ENCODE data around the gene ME1.
"Not testable (repeated sequence)": the region's sequence is repeated elsewhere in the genome, so short reads cannot be mapped to it uniquely, and the experiment has no call there.

The ME1 gene

GRCh38 chr6:83252719-83253118 is 178.1 kb downstream of the ME1 start:
- no peak for DNase-seq

- DNase-seq = no peak
Observed at GRCh38 chr6:83250235-83250634, 180.6 kb downstream of the ME1 start.

- DNase-seq = no peak
Observed at GRCh38 chr6:83247471-83247870, 183.4 kb downstream of the ME1 start.

GRCh38 chr6:83231146-83231545 is 199.7 kb downstream of the ME1 start:
- DNase-seq = no peak

GRCh38 chr6:83226517-83226916 is 204.3 kb downstream of the ME1 start:
- no peak for DNase-seq

GRCh38 chr6:83221889-83222479 is 208.9 kb downstream of the ME1 start:
- no peak for DNase-seq

GRCh38 chr6:83221276-83221675 is 209.6 kb downstream of the ME1 start:
- no peak for DNase-seq

GRCh38 chr6:83220121-83220520 is 210.7 kb downstream of the ME1 start:
- no peak for DNase-seq

- DNase-seq = no peak
Observed at GRCh38 chr6:83218646-83219045, 212.2 kb downstream of the ME1 start.

GRCh38 chr6:83216806-83217205 is 214.0 kb downstream of the ME1 start:
- no peak for DNase-seq

GRCh38 chr6:83215131-83216047 is 215.5 kb downstream of the ME1 start:
- peak; percentile 26 for DNase-seq

GRCh38 chr6:83202031-83202430 is 228.8 kb downstream of the ME1 start:
- DNase-seq = no peak

- no peak for DNase-seq
Observed at GRCh38 chr6:83199863-83200225, 231.0 kb downstream of the ME1 start.

GRCh38 chr6:83199173-83199862 is 231.5 kb downstream of the ME1 start:
- DNase-seq = no peak

- no peak for DNase-seq
Observed at GRCh38 chr6:83198486-83199172, 232.2 kb downstream of the ME1 start.

GRCh38 chr6:83193747-83194566 is 236.9 kb downstream of the ME1 start:
- no peak for DNase-seq

GRCh38 chr6:83192871-83193746 is 237.7 kb downstream of the ME1 start, which contains the start of the genes PGM3 and RWDD2A:
TSS of gene PGM3 (minus strand) at chr6:83193265. CDS start at chr6:83191012, 2,253 bp downstream.
TSS of gene RWDD2A (plus strand) at chr6:83193357. CDS start at chr6:83194452, 1,095 bp downstream.
- peak; percentile 16 for DNase-seq

GRCh38 chr6:83192456-83192855 is 238.4 kb downstream of the ME1 start:
- DNase-seq = no peak

- not testable (repeated sequence) for DNase-seq
Observed at GRCh38 chr6:83191974-83192373, 238.9 kb downstream of the ME1 start.

GRCh38 chr6:83190626-83191025 is 240.2 kb downstream of the ME1 start:
- no peak for DNase-seq

- DNase-seq = no peak
Observed at GRCh38 chr6:83188501-83188900, 242.3 kb downstream of the ME1 start.
